Islet of Langerhans (tissue), 1 donor: ENCODE data around the gene DMRT1.

Experiments used
- FAIRE-seq: peaks from one replicate; lab custom pipeline; 2011; peaks lifted over from hg19 to GRCh38; lab: Jason Lieb, UNC

DMRT1 gene

DNA sequence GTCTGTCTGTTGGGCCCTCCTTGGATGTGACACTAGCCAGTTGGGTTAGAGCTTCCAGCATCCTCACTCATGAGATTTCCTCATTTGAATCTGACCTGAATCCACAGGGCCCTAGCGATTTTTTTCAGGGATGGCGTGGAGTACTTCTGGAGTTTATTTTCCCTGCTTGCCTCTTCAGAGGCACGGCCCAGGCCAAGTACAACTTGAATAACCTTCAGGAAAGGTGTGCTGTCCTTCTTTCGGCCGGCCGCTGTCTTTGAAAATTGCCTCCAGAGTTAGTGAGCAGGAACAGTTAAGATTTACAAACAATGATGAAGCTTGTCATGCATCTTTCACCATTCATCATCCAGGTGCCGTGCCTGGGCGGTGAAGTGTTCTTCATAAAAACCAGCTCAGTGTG is 85.5 kb downstream of the DMRT1 start:
- FAIRE-seq: no peak

DNA sequence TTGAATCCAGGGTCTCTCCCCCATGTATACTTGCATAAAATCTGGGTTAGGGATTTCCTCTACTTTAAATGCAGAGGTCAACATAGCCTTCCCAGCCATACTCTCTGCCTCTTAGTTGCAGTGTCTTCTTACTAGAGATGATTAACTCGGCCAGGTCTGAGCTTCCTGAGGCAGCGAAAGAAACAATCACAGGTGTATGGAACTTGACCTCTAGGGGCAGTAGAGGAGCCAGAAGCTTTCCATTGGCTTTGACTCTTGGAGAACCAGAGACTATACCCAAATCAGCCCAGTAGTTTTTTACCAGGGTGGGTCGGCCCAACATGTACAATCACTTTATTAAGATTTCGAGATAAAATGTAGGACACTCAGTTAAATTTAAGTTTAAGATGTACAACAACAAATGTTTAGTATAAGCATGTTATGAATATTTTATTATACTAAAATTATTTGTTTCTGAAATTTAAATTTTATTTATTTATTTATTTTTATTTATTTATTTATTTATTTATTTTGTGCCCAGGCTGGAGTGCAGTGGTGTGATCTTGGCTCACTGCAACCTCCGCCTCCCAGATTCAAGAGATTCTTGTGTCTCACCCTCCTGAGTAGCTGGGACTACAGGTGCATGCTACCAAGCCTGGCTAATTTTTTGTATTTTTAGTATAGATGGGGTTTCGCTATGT is 87.0 kb downstream of the DMRT1 start:
- no peak for FAIRE-seq

DNA sequence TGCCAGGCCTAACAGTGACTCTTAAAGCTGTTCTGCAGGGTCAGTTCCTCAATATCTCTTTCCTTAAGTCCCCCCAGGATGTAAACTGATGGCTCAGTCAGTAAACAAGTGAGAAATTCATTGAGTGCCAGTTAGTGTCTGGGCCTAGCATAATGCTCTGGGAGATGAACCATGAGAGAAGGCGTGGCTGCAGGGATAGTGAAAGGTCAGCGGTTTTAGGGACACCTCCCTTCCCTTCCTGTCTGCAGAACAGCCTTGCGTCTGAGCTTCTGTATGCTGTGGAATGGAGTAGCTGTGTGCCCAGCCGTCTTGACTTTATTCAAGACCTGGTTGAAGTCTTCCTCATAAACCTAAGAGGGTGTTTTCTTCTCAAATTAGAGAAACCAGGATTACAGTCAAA is 88.2 kb downstream of the DMRT1 start:
- no peak for FAIRE-seq

DNA sequence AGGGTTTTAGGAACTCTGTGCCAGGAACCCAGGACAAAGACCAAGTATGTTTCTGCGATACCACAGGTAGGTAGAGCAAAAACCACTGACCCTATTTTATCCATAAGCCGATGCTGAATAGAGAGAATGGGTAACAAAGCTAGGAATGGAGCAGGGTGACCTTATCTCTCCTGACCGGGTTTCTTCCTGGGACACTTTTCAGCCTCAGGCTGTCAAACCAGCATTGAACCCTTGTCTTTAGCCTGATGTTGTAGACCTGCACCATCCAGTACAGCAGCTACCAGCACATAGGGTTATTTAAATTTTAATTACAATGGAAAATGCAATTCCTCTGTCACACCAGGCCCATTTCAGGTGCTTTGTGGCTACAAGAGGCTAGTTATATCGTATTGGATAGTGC is 91.9 kb downstream of the DMRT1 start:
- FAIRE-seq: no peak

DNA sequence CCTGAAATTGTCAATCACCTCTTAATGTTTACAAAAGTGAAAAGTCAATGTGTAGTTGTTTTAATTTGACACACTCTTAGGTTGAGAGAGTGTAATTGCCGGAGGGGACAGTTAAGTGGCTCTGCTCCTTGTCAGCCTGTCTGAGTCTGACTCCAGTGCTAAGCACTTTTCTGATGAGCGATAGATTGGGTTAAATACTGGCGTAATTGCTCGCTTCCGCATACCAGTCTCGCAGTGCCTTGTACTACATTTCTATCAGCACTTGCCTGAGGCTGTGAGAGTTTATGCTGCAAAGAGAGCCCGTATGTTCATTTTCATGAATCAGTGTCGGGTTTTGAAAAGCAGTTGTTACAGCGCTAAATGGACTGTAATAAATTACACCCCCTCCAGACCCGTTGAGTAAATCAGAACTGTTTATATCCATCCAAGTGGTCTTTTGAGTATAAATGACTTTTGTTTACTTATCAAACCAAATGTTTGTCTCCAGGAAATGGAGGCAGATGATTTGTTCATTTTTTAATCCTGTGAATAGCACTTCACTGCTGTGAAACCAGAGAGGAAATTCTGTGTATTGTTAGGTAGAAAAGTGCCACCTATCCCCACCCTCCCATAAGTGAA is 94.0 kb downstream of the DMRT1 start:
- FAIRE-seq: no peak

DNA sequence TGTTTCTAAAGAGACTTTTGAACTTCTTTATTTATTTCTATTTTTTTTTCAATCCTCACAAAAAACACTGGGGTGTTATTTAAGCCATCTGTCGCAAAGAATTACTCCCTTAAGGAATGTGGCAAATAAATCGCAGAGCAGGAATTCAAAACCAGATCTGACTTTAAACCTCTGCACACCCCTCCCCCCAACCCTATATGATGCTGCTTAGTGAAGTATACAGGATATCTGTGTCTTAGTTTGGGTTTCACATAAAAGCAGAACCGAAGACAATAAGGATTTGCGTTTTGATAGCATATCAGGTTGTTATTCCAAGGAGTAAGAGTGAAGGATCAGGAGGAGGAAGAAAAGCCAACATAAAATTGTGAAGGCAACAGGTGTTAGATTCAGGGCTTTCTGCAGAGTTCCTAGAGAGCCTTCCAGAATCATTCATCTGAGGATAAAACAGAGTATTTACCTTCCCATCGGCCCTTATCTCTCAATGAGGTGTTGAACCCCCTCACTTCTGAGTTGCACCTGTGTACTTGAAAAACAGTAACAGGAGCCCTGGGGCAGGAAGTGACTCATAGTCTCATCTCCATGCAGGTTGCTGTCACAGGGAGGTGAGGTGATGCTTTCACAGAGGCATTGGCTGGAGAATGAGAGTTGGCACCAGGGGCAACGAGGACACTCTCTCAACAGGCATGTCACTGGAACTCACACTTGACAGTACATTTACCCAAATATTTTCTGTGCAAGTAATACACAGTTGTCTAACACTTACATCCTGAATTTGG is 101.5 kb downstream of the DMRT1 start:
- FAIRE-seq: no peak

DNA sequence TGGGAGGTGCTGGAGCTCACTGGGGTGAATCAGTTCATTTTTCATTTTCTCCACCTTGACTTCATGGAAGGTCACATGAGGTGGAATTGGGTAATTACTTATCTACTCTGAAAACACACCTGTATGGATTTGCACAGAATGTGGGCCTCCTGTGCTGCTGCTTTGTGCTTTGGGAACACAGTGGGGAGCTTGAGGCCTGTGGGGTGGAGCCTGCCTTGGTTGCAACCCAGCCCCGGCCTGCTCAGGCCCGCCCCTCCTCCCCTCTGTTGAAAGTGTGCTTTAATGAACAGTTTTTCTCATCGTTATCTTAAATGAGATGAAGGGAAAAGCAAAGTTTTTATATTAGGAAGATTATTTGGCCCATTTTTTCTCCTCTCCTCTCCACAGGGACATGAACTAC is 106.5 kb downstream of the DMRT1 start:
- FAIRE-seq: no peak

DNA sequence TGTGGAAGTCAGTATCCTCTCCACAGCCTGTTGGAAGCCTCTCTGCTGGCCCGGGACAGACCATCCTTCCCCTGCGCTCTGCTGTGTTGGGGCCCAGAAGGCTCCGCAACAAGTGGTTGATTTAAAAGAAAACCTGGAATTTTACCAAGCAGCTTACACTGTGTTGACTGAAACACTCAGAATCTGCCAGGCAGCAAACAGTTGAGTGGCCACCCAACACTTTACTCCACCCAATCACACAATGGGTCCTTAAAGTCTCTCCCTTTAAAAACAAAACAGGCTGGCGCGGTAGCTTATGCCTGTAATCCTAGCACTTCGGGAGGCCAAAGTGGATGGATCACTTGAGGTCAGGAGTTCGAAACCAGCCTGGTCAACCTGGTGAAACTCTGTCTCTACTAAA is 107.0 kb downstream of the DMRT1 start:
- FAIRE-seq: no peak

DNA sequence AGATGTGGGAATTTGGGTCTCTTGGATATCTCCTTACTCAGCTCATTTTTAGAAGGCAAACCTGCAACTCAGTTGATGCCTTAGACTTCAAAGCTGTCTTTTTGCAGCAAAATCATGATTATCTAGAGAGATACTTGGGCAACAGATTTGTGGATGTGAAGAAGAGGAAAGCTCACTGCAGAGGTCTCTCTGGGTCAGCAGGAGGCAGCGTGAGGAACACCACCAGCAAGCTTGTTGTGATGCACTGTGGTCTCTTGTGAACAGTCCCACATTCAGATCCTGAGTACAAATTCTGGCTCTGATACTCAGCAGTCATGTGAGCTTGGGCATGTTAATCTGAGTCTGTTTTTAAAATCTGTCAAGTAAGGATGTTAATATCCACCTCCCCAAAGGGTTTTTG is 108.6 kb downstream of the DMRT1 start:
- no peak for FAIRE-seq

DNA sequence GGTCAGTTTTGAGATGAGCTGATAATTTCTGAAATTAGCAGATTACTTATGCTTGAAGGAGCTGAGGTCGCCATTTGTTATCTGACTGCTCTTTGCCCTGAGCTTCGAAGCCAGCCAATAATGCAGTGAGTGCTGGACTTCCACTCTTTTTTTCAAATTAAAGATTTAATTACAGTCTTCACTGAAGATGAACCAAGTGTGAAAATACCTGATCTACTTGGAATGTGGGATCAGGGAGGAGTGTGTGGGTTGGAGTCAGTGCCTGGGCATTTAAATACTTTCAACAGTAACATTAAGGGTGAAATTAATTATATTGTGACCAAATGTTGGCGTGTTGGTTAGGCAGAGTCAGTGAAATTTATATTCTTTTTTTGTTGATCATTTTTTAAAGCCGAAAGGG is 111.0 kb downstream of the DMRT1 start:
- no peak for FAIRE-seq

DNA sequence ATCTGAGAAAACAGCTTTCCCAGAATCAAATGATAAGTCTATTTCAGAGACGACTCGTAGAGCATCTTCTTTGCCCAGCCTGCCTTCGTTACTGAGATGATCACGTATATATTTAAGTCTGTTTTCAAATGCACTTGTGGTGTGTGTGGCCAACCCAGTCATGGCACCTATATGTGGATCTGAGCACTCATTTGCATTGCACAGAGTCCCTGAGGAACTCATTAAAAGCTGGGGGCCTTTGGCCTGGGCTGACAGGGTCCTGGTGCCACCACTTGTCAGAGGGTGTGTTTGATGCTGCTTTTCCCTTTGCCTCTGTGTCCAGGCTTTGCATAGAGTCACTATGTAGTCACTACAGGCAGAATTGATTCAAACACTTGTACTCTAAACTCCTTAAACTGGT is 117.6 kb downstream of the DMRT1 start:
- no peak for FAIRE-seq

DNA sequence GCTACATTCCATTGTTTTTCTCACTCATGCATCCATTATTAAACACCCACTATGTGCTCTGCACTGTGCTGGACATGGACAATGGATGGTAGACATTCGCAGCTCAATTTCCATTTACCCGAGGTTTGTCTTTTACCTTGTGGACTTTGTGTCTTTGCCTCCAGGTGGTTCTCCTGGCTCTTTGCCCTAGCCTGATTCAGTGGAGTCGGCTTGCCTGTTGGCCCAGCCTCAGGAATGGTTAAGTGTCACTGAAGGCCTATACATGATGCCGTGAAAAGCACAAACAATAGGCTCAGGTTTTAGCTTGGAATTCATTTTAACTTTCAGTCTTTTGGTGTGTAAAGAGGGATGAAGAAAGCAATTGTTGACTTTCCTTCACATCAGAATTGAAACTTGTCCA is 118.4 kb downstream of the DMRT1 start:
- no peak for FAIRE-seq

DNA sequence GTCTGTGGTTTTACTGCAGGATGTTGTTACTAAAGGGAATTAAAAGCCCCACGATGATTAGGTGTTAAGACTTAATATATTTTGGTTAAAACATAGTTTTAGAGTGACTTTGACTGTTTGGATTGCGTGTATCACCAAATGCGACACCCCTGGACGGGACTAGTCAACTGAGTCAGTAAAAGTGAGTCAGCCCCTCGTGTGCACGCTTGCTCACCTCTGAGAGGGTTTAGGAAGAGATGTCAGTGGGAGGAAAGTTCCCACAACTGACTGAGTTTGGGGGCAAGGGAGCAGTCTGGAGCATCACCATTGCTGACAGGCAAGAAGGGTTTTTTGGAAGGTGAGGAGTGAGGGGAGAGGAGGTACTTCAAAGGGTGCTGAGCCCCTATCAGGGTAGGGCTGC is 120.5 kb downstream of the DMRT1 start:
- no peak for FAIRE-seq

DNA sequence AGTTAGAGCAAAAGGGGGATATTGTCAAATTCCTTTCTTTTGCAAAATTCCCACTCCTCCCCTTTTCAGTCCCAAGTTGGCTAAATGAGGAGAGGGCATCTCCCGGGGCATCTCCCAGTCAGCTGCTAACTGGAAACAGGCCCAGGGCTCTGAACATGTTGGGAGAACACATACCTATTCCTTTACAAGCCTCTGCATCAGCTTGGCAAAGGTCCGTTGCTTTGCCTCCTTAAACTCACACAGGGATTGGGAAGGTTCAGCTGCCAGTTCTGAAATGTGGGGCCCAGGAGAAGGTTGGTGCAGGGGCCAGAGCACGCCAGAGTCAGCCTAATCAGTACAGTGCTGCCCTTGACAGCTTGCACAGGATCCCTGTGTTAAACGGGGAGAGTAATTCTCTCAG is 124.0 kb downstream of the DMRT1 start:
- FAIRE-seq: no peak

DNA sequence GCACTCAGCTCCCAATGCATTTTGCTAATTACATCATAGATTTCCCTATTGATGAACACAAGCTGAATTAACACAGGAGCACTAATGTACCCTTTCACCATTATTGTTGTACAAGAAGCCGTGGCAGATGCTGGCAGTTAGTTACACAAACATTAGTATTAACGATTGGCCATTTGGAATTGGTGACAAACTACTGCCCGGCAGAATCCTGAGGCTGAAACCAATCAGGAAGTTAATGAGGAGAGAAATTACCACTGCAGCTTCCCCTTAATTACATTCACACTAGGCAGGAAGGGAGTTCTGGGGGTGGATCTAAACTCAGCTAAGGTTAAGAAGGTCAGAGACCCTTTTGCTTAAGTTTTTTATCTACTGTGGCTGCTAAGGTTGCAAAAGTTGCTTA is 125.4 kb downstream of the DMRT1 start:
- FAIRE-seq: no peak

DNA sequence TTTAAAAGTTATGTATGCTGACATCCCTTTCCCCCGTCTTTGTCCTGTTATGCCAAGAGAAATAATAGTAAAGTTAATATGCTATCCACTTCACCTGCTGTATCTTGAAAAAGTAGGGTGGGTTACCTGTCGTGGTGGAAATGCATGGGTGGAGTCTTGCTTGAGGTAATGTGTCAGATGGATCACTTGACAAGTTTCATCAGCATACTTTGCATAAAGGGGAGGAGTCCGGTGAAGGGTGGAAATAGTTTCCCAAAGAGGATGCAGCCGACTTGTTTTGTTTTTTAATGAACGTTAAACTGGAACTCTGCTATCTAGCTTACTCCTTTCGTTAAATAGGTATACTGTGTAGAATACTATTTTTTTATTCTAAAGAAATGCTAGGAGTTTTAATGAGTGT is 125.9 kb downstream of the DMRT1 start:
- no peak for FAIRE-seq

DNA sequence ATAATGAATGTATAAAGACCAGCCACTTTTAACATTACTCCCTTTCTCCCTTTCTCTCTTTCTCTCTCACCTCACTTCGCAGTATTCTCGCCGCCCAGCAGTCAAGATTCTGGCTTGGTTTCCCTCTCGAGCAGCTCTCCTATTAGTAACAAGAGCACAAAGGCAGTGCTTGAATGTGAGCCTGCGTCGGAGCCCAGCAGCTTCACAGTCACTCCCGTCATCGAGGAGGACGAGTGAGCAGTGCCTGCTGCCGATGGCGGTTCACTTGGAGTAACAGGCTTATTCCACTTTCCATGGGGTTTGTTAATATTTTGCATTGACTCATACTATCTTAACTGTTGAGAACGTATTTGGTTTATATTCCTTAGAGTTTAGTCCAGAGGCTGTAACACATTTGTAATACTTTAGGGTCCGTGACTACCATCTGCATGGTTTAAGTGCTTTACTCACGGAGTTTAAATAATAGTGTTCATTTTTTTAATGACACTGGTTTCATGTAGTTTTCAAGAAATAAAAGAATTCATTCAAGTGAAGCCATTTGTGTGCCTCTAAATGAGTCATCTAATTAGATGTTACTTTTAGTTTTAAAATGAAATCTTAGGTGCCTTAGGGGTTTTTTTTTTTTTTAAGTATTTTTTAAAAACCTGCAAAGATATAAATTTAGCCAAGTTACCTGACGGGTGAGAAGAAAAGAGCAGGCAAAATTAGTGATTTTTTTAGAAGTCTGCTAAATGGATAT is 126.6 kb downstream of the DMRT1 start:
- FAIRE-seq: no peak

DNA sequence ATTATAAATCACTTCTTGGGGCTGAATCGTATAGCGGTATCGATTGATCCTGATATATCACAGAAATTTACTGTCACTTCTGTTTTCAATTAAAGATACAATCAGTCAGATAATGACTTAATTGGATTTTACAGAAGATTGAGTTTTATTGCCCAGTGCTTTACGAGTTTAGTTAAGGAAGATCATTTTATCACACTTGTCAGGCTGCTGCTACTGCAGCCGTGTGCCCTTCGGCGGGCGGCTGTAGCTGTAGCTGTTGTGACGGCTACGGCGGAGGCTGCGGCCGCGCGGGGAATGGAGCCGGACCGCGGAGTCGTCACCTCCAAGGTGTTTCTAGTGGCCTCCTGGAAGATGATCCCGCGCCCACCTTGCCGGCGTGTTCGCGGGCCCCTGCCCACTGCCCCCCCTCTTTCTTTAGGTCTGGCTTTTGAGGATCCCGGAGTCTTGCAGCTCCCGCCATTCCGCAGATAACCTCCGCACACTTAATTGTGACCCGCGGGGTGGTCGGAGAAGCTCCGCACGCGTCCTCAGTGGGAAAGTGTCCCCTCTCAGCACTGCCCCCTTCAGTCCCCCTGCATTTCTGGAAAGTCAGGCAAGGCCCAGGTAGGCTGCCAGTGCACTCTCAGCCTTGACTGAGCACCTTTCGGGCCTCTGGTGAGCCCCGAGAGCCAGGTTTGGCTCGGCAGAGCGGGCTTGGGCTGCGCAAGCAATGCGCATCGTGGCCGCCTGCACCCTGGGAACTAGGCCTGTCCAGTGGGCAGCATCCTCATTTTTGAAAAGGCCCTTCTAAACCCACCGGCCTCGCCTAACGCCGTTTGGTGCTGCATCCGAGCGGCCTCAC is 128.0 kb downstream of the DMRT1 start:
- no peak for FAIRE-seq

DNA sequence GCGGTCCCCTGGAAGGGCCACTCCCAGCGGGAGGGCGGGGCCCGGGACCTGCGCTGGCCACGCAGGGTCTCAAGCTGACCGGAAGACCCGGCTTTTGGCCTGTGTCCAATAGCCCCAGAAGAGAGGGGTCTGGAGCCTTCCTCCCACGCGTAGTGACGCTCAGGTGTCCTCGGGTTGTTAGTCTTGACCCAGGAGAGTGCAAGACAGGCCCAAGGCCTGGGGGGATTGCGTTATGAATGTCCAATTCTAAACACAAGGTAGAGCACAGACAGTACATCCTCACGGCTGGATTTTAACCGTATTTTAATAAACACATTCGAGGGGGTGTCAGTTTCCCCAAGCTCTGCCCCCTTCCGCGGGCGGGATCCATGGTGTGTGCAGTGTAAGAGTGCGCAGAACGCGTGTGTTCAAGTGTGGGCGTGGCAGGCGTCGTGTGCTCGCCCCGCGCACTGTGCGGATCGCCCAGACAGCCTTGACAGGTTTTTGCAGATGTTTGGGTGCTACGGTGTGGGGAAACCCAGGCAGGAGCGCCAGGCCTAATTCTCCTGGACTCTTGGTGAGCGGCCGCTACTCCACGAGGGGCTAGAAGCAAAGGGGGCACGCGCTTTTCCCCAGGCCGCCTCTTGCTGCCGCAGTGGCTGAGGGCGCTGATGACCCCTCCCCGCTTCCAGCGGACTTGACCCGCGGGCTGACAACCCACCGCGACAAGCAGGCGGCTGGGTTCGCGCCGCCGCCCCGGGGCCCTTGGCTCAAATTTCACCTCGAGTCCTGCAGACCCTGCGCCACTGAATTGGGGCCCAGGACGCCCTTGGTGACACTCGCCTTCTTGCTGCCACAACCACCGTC is 128.9 kb downstream of the DMRT1 start:
- no peak for FAIRE-seq

DNA sequence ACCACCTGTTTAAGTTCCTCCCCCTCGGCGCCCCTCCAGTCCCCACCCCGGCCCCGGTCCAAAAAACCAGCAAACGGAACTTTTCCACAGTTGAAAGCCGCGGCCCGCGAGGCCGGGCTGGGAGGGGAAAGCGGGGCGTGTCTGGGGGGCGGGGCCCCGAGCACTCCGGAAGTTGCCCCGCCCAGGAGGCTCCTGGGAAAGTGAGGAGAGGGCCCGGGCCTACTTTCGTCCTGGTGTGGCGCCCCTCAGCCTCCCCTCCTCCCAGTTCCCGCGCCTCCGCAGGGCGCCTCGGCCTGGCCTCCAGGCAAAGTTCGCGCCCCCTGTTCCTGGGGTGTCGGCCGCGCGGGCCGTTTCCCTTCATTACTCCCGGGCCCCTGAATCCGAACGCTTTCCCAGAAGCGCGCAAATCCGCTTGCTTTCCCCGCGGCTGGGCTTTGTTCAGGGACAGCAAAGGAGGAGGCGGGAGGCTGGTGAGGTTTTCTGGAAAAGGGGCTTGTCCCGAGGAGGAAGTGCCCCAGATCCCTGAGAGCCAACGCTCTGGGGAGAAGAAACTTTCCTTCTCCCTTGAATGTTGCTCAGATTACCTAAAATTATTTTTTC is 130.5 kb downstream of the DMRT1 start:
- FAIRE-seq: no peak
